SW480 (cell line): Measurements from ENCODE around the gene CPN1.
"Not testable (repeated sequence)": the region's sequence is repeated elsewhere in the genome, so short reads cannot be mapped to it uniquely, and the experiment has no call there.

Experiments used
- DNase-seq: peaks from one replicate; pipeline ENCODE4 v3.0.0-alpha.2; 2016; ENCODE audit warnings: low spot score

Gene CPN1

GRCh38 chr10:100022403-100022802 is 59.3 kb downstream of the CPN1 start:
- no peak for DNase-seq

GRCh38 chr10:100021322-100021721 is 60.3 kb downstream of the CPN1 start:
- no peak for DNase-seq

GRCh38 chr10:100020886-100021253 is 60.8 kb downstream of the CPN1 start:
- DNase-seq, result no peak

- DNase-seq, result no peak
Observed at GRCh38 chr10:100020142-100020885, 61.4 kb downstream of the CPN1 start.

GRCh38 chr10:100019787-100020141 is 61.9 kb downstream of the CPN1 start:
- no peak for DNase-seq

GRCh38 chr10:100014071-100014762 is 67.5 kb downstream of the CPN1 start:
- no peak for DNase-seq

- DNase-seq, result no peak
Observed at GRCh38 chr10:100013621-100014020, 68.0 kb downstream of the CPN1 start.

- not testable (repeated sequence) for DNase-seq
Observed at GRCh38 chr10:100011906-100012305, 69.8 kb downstream of the CPN1 start.

- DNase-seq, result peak; percentile 80
Observed at GRCh38 chr10:100009793-100010676, 71.6 kb downstream of the CPN1 start, which contains the start of gene DNMBP. Gene DNMBP (minus strand): TSS chr10:100009947. CDS start chr10:99972124, 37,823 bp downstream.

- DNase-seq, result peak; percentile 28
Observed at GRCh38 chr10:100009283-100009792, 72.3 kb downstream of the CPN1 start.

GRCh38 chr10:100008708-100009282 is 72.9 kb downstream of the CPN1 start:
- no peak for DNase-seq

GRCh38 chr10:100008142-100008522 is 73.5 kb downstream of the CPN1 start:
- no peak for DNase-seq

GRCh38 chr10:100007231-100008141 is 74.2 kb downstream of the CPN1 start:
- no peak for DNase-seq

- DNase-seq, result peak; percentile 61
Observed at GRCh38 chr10:100006243-100006886, 75.3 kb downstream of the CPN1 start.

GRCh38 chr10:100004805-100005510 is 76.7 kb downstream of the CPN1 start:
- no peak for DNase-seq

- DNase-seq, result no peak
Observed at GRCh38 chr10:100000109-100000644, 81.5 kb downstream of the CPN1 start.

GRCh38 chr10:99999319-100000108 is 82.2 kb downstream of the CPN1 start:
- no peak for DNase-seq

- DNase-seq, result no peak
Observed at GRCh38 chr10:99998889-99999288, 82.8 kb downstream of the CPN1 start.
